Calu3 (cell line): ENCODE data around the gene RPS28. TPM values are rescaled to one million over a fixed set of nuclear protein-coding genes. Genes with fewer than 3 reads are reported as not detected.
"Not testable (repeated sequence)": the region's sequence is repeated elsewhere in the genome, so short reads cannot be mapped to it uniquely, and the experiment has no call there.

Experiments
- BruUV-seq: library from RNA; stranded (reverse); fragments of 400-500 nt; replicated peaks from 2 replicates; lab custom pipeline; 2021; lab: Mats Ljungman, UMichigan
- CTCF ChIA-PET: fragments of 300-600 bp; sonication (Branson Sonifier 250); formaldehyde crosslinking; loops from one replicate; lab custom pipeline; 2022; ENCODE audit warnings: antibody characterized with exemption; lab: Charles Lee
- DNase-seq: peaks from one replicate; pipeline ENCODE4 v3.0.0; 2022
- H3K27ac Mint-ChIP-seq: one replicate; pipeline ENCODE4 v1.8.0; 2022; ENCODE audit warnings: mixed read lengths; ENCODE audit not compliant: unreplicated experiment
- H3K27me3 Mint-ChIP-seq: one replicate; pipeline ENCODE4 v1.8.0; 2022; ENCODE audit warnings: mixed read lengths; ENCODE audit not compliant: unreplicated experiment
- H3K36me3 Mint-ChIP-seq: one replicate; pipeline ENCODE4 v1.8.0; 2022; ENCODE audit warnings: mild to moderate bottlenecking, moderate library complexity, mixed read lengths; ENCODE audit not compliant: insufficient read depth, unreplicated experiment
- H3K4me1 Mint-ChIP-seq: one replicate; pipeline ENCODE4 v1.8.0; 2022; ENCODE audit warnings: mild to moderate bottlenecking, low read depth, mixed read lengths; ENCODE audit not compliant: unreplicated experiment
- H3K4me3 Mint-ChIP-seq: one replicate; pipeline ENCODE4 v1.8.0; 2022; ENCODE audit warnings: mild to moderate bottlenecking, low read depth, moderate library complexity, mixed read lengths; ENCODE audit not compliant: unreplicated experiment
- H3K9me3 Mint-ChIP-seq: one replicate; pipeline ENCODE4 v1.8.0; 2022; ENCODE audit warnings: low read depth, mixed read lengths; ENCODE audit not compliant: unreplicated experiment
- intact Hi-C: fragments of 100-400 bp; cut with micrococcal nuclease; formaldehyde crosslinking; loops from one replicate; pipeline ENCODE4 v1.10.0; 2022; ENCODE audit not compliant: unreplicated experiment
- total RNA-seq: library from RNA; stranded (reverse); gene quantifications from 2 replicates; pipeline ENCODE4 v1.2.3, GENCODE V29; 2022
- TF ChIP-seq, protein P1 (sequence below): fragments of 200-600 bp; IDR thresholded peaks from one replicate; pipeline ENCODE4 v1.8.0; 2022; ENCODE audit warnings: antibody characterized with exemption; ENCODE audit not compliant: unreplicated experiment

The RPS28 gene
- total RNA-seq, 1 experiment from 2014 or later, result 565 TPM

DNA sequence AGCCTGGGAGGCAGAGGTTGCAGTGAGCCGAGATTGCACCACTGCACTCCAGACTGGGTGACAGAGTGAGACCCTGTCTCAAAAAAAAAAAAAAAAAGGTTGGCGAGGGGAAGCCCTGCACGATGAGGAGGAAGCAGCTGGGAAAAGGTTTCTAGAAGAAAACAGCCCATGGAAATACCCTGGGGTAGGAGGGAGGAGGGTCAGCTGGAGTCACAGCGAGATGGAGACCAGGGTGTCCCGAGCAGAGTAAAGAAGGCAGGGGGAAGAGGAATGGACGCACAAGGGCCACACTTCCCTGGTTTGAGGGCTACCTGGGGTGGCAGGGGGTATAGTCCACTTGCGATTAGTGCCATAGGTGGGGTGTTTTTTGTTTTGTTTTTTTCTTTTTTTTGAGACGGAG, 15.4 kb downstream of the RPS28 start:
- no peak overlapping the region for H3K27ac Mint-ChIP-seq
- no TSS peak for BruUV-seq
- H3K4me1 Mint-ChIP-seq, result no peaks in the 10 kb centered on the region
- H3K4me3 Mint-ChIP-seq, result no peak overlapping the region
- H3K36me3 Mint-ChIP-seq, result peaks cover 5% of the 10 kb centered on the region
- H3K9me3 Mint-ChIP-seq, result no peaks in the 10 kb centered on the region
- peaks cover 22% of the 10 kb centered on the region for H3K27me3 Mint-ChIP-seq
- CTCF ChIA-PET, result interaction anchor here (0.7 to 0.9 kb wide), 2 partner anchors 31 to 105 kb away, joined by 3 to 4 read pairs; no protein-coding TSS in a partner anchor
- no peak for DNase-seq
- TF ChIP-seq, protein P1, sequence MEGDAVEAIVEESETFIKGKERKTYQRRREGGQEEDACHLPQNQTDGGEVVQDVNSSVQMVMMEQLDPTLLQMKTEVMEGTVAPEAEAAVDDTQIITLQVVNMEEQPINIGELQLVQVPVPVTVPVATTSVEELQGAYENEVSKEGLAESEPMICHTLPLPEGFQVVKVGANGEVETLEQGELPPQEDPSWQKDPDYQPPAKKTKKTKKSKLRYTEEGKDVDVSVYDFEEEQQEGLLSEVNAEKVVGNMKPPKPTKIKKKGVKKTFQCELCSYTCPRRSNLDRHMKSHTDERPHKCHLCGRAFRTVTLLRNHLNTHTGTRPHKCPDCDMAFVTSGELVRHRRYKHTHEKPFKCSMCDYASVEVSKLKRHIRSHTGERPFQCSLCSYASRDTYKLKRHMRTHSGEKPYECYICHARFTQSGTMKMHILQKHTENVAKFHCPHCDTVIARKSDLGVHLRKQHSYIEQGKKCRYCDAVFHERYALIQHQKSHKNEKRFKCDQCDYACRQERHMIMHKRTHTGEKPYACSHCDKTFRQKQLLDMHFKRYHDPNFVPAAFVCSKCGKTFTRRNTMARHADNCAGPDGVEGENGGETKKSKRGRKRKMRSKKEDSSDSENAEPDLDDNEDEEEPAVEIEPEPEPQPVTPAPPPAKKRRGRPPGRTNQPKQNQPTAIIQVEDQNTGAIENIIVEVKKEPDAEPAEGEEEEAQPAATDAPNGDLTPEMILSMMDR, result no peak
- intact Hi-C loops, result no loop called here

DNA sequence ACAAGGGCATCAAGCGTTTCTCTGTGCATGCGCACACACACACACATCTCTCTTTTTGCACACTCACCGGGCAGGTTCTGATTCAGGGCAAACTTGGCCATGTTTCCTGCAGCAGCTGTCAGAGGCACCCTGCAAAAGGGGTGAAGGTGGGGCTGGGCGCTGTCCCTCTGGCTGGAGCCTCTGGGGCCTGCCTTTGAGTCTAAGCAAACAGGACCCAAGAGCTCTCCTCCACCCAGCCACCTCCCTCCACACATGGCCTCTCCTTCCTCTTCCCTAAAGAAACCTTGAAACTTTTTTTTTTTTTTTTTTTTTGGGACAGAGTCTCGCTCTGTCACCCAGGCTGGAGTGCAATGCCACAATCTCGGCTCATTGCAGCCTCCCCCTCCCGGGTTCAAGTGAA, 16.4 kb downstream of the RPS28 start:
- Mint-ChIP-seq H3K4me3 (no peak overlapping the region), H3K27ac (no peak overlapping the region), H3K9me3 (no peaks in the 10 kb centered on the region), H3K4me1 (no peaks in the 10 kb centered on the region), H3K27me3 (peaks cover 22% of the 10 kb centered on the region), H3K36me3 (peaks cover 5% of the 10 kb centered on the region)
- no peak for DNase-seq
- no TSS peak for BruUV-seq
- TF ChIP-seq, protein P1, result no peak
- CTCF ChIA-PET, result no interaction called here
- intact Hi-C loops, result no loop called here

DNA sequence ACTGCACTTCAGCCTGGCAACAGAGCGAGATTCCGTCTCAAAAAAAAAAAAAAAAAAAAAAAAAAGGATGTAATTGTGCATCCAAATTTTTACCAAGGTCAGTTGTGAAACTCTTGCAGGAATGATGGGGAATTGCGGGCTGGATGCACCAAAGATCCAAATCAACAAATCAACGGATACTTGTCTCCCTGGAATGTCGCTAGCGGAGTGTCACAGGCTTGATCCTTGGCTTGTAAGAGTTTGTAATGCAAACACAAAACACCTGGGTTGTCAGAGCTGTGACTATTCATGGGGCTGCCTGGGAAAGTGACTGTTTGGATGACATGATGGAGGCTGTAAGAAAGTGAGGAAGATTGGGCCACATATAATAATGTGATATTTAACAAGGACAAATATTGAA, 17.5 kb downstream of the RPS28 start:
- Mint-ChIP-seq H3K36me3 (peaks cover 5% of the 10 kb centered on the region), H3K27me3 (peaks cover 22% of the 10 kb centered on the region), H3K4me3 (no peak overlapping the region), H3K4me1 (no peaks in the 10 kb centered on the region), H3K27ac (no peak overlapping the region), H3K9me3 (no peaks in the 10 kb centered on the region)
- BruUV-seq, result no TSS peak
- intact Hi-C loops, result no loop called here
- TF ChIP-seq, protein P1, result no peak
- DNase-seq, result no peak
- CTCF ChIA-PET, result no interaction called here

DNA sequence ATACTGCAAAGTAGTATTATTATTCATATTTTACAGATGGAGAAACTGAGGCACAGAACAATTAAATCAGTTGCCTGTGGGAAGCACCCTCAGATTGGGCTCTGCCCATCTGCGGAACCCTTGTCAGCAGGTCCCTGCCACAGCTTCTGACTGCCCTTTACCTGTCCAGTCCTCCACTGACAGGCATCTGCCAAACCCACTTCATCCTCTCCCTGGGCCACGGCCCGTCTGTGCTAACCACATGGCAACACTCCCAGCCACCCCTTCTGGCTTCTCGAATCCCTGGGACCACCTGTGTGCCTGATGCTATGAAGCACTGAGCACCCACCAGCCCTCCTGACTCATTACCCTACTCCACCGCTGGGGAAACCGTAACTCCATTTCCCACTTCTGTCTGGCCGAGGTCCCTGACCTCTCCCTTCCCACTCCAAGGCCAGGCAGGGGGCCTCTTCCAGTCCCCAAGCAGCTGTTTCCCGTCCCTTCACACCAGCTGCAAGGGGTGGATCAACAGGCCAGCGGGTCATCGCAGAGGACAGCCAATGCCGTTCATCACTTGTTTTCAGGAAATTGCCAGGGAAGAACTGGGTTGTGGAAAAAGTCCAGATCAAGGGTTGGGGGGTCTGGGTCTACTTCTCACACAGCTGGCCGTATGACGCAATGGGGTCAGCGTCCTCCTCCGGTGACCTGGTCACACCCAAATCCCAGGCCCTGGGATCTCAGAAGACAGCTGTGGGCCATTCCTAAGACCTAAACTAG, 19.2 kb downstream of the RPS28 start:
- peaks cover 5% of the 10 kb centered on the region for H3K36me3 Mint-ChIP-seq
- H3K9me3 Mint-ChIP-seq, result no peaks in the 10 kb centered on the region
- TF ChIP-seq, protein P1, result no peak
- intact Hi-C loops, result no loop called here
- DNase-seq, result no peak
- H3K4me3 Mint-ChIP-seq, result no peak overlapping the region
- H3K4me1 Mint-ChIP-seq, result no peaks in the 10 kb centered on the region
- no TSS peak for BruUV-seq
- CTCF ChIA-PET, result interaction anchor here (0.5 to 0.7 kb wide), 3 partner anchors 14 to 1101 kb away, joined by 3 to 6 read pairs (median 3); no protein-coding TSS in a partner anchor
- no peak overlapping the region for H3K27ac Mint-ChIP-seq
- peaks cover 22% of the 10 kb centered on the region for H3K27me3 Mint-ChIP-seq

DNA sequence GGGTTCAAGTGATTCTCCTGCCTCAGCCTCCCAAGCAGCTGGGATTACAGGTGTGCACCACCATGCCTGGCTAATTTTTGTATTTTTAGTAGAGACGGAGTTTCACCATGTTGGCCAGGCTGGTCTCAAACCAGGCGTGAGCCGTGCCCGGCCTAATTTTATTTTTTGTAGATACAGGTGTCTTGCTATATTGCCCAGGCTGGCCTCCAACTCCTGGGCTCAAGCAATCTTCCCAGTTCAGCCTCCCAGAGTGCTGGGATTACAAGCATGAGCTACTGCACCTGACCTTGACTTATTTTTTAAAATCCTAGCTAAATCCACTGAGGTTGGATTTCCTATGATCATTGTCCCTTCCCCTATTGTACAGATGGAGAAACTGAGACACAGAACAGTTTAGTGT, 20.2 kb downstream of the RPS28 start:
- H3K27me3 Mint-ChIP-seq, result peaks cover 22% of the 10 kb centered on the region
- BruUV-seq, H3K27ac Mint-ChIP-seq, H3K4me3 Mint-ChIP-seq, intact Hi-C loops, DNase-seq, H3K36me3 Mint-ChIP-seq, H3K4me1 Mint-ChIP-seq, H3K9me3 Mint-ChIP-seq: not testable (repeated sequence)
- CTCF ChIA-PET, result interaction anchor here (0.7 kb wide), 1 partner anchor 73 kb away, joined by 4 read pairs; no protein-coding TSS in a partner anchor
